NT2/D1 (cell line): Measurements from ENCODE around the gene LRIG1.

Experiments used
- SUZ12 ChIP-seq: IDR thresholded peaks from 2 replicates; pipeline ENCODE4 v1.6.1; 2011; ENCODE audit not compliant: insufficient read length, insufficient read depth; ENCODE audit errors: extremely low read depth
- ZNF274 ChIP-seq: IDR thresholded peaks from 2 replicates; pipeline ENCODE4 v1.6.1; 2011; ENCODE audit warnings: mild to moderate bottlenecking, low read depth, low read length

- TF ChIP-seq ZNF274: no peak
- no peak for TF ChIP-seq SUZ12
These were observed 103.9 kb downstream of the LRIG1 start for GRCh38 chr3:66396888-66397287.
